Measurements from ENCODE around the gene DPP7.
"Not testable (repeated sequence)": the region's sequence is repeated elsewhere in the genome, so short reads cannot be mapped to it uniquely, and the experiment has no call there.

Gene DPP7

DNA sequence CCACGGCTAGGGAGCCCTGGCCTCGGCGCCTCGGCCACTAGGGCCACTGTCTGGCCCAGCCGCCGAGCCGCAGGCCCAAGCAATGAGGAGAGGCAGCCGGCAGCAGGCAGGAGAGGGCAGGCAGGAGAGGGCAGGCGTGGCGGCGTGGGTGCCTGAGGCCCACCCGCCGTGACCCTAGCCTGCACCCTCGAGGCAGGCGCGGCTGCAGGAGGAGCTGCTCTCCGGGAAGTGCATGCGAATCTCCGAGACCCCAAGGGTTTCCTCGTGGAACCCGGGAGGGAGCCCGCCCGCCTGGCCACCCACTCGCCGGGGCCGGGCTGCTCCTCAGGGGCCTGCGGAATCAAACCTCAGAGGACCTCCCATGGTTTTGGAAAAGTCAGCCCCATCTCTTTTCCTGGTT is 33.7 kb upstream of the DPP7 start:
- no peak for DNase-seq (ENCODE audit: low read depth in 2 of 2)

DNA sequence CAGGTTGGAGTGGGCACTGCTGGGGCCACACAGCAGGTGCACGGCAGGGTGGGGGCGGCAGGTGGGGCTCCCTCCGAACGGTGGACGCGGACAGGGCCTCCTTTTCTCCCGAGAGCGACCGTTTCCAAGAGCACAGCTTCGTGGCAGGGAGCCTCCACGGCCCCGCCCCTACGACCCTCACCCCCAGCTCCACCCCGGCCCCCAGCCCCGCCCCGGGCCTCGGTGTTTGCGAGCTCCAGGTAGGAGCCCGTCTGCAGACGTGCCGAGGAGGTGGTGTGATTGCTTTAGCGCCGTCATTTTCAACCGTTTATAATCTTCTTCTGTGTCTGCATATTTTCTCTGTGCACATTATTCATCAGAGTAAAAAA is 33.2 kb upstream of the DPP7 start:
- no peak for DNase-seq (ENCODE audit: low read depth in 2 of 2)

DNA sequence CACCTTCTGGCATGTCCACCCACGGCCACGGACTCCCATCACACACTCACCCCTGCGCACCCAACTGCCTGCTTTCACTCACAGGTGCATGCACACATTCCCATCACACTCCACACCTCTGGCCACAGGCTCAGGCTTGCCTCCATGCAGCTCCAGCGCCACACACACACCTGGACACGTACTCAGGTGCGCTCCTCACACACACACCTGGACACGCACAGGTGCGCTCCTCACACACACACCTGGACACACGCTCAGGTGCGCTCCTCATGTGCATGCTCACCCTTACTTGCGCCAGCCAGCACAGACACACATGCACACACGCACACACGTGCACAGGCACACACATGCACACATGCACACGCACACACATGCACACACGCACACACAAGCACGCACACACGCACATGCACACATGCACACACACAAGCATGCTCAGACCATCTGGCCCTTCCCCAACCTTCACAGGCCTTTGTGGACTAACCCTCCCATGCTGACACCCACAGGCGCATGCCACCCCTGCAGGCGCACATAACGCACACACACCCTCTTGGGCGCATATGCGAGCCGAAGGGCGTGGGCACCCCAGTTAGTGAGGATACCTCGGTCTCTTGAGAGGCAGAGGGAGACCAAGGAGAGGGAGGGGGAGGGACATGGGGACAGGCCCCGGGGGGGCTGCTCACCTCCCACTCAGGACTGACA is 32.7 kb upstream of the DPP7 start:
- no peak for DNase-seq (ENCODE audit: low read depth in 2 of 2)

DNA sequence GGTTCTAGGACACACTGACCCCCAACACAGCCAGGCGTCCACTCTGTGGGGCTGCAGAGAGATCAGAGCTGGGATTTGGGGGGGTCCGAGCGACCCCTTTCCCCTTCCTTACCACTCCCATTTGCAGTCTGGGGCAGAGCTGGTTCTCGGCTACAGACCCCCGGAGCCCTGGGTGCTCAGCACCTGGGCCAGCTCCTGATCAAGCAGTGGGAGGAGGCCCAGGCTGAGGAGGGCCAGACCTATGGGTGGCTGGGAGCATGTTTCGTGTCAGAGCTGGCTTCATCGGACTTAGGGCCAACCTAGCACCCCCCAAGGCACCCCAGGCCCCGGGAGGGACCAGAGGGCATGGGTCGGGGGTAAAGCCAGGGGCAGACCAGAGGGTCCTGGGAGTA is 32.0 kb upstream of the DPP7 start:
- no peak for DNase-seq (ENCODE audit: low read depth in 2 of 2)

DNA sequence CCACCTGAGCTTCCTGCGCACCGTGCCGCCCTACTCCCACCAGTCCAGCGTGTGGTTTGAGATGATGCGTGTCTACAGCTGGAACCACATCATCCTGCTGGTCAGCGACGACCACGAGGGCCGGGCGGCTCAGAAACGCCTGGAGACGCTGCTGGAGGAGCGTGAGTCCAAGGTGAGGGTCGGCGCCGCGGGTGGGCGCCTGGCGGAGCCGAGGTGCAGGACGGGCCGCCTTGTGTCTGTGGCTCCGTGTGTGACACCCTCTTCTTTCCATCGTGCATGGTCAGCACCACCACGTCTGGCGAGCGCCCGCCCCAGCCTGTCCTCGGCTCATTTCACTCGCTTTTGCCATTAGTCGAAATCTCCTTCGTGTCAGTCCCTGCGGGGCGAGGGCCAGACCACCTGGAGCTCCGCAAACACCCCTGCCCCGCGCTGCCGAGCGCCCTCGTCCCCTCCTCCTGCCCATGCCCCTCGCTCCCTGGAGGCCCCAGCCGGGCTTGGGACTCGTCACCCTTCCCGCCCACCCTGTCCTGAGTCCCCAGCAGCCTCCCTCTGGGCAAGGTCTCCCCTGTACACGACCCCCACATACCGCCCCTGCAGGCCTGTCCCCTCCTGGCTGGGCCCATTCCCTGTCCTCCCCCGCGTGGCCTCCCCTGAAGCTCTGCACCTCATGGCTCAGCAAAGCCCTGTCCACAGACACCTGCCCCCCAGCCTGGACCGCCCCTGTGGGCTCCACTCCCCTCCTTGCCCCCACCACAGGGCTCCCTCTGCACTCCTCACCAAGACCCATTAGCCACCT is 31.4 kb upstream of the DPP7 start:
- DNase-seq (ENCODE audit: low read depth in 2 of 2), result no peak

DNA sequence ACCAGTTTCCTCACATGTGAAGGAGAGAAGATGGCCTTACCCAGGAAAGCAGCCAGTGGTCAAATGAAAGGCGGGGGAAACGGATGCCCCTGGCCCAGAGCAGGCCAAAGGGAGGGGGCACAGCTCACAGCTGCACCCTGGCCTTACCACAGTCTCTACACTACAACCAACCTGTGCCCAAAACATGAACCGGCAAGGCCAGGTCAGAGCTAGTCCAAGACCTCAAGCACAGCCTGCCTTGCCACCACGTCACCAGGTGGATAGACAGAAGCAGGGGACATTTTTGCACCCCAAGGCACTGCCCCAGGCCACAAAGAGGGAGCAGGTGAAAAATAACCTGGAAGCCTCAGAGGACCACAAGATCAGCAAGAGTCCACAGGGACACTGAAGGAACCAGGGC is 28.9 kb upstream of the DPP7 start:
- no peak for DNase-seq (ENCODE audit: low read depth in 2 of 2)

DNA sequence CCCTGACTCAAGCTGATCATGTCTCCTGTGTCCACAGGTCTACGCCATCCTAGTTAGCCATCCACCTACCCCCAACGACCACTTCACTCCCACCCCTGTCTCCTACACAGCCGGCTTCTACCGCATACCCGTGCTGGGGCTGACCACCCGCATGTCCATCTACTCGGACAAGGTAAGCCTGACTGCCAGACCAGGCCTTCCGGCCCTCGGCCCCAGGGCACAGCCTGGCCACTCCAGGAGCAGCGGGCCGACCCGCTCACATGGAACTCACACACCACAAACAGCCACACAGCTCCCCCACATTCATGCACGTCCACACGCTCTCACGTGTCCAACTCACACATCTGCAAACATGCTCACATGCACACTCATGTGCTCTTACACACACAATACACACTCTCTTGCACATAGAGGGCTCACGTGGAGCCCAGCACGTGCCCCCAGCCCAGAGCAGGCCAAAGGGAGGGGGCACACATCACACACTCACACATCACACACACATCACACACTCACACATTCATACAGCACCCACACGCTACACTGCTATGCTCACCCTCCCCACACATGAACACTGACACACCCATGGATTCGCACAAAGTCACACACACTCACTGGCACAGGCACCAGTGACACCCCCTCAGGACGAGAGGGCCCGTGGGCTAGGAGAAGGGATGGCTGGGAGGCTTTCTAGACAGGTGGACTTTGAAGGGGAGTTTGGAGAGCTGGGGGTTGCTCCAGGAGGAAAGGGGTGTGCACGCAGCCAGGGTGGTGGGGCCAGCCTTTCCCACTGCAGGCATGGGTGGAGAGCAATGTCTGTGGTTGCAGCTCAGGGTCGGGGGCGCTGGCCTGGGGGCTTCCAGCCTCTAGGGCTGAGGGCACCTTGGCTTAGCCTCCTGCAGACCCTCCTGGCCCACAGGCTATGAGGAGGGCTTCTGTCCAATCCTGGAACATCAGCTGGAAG is 27.7 kb upstream of the DPP7 start:
- no peak for DNase-seq (ENCODE audit: low read depth in 2 of 2)

DNA sequence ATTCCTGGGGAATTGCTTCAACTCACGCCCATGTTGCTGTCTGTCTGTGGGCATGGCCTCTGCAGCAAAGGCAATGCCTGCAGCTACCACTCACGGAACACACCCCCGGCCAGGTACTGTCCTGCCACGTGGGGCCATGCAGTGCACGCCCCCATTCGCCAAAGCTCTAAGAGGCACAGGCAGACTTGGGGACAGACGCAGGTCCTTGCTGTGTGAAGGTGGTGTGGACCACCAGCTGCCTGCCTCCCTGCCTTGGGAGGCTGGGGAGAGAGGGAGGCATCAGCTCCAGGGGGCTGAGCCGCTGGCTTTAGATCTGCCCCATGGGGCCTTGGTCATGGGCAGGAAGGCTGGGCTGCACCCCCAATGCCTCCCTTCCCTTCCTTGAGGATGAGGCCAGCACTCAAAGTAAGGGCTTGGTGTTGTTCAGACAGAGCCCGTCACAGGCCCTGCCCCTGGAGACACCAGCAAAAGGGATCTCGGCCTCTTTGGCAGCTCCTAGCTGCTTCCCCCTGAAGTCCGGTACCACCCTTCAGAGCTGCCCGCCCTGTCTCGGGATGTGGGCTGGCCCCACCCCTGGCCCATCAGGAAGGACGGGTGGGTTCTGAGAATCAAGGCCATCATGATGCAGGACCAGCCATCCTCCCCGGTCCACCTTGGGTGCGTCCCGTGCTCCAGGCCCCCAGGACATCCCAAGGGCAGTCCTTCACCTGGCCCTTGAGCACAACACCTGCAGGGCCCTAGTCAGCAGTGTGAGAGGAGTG is 26.7 kb upstream of the DPP7 start:
- DNase-seq (ENCODE audit: low read depth in 2 of 2), result no peak

DNA sequence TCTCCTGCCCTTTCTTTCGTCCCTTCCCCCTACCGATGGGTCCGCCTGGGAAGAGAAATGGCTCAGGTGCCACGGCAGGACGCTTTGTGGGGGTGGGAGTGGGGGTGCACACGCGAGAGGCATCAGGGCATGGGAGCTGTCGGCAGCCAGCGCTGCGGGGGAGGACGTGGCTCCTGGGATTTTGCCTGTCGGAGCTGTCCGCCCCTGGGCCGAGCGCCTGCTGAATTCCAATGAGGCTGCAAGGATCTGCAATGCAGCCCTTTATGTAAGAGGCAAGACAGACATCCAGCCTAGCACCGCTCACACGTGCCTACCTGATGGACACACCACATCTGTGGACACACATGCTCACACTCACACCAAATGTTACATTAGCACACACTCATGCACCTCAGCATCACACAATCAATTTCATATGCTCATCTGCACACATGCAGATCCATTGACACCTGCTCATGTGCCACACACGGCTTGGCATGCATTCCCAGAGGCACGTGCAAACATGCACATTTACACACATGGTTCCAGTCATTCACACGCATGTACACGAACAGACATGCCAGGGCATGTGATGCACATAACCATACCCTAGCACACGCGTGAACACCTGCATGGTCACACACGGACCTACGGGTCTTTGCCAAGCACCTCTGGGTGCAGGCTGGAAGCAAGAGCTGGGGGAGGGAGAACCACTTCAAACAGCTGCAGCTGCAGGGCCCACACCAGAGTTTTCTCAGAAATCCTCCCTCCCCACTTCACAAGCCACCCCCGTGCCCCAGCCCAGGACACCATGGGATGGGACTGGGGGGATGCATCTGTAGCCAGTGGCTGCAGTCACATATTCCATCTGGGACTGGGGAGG is 25.8 kb upstream of the DPP7 start:
- DNase-seq (ENCODE audit: low read depth in 2 of 2), result no peak

DNA sequence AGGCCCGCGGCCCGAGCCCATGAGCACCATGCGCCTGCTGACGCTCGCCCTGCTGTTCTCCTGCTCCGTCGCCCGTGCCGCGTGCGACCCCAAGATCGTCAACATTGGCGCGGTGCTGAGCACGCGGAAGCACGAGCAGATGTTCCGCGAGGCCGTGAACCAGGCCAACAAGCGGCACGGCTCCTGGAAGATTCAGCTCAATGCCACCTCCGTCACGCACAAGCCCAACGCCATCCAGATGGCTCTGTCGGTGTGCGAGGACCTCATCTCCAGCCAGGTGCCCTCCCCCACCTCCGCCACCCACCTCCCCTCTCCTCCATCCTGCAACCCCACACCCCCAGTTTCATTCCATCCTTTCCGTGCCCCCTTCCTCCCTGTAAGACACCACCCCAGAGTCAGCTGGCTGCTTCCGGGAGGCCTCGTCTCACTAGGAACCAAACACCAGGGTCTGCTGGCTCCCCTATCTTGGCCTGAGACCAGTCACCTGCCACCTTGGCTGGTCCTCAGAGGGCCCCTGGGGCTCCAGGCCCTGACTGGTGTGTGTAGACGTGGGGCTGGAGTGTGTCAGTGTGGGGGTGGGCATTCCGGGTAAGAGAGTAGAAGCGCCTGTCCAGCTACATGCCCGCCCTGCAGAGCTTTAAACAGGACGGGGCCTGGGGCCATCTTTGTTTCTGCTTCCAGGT is 25.1 kb upstream of the DPP7 start:
- no peak for DNase-seq (ENCODE audit: low read depth in 2 of 2)

DNA sequence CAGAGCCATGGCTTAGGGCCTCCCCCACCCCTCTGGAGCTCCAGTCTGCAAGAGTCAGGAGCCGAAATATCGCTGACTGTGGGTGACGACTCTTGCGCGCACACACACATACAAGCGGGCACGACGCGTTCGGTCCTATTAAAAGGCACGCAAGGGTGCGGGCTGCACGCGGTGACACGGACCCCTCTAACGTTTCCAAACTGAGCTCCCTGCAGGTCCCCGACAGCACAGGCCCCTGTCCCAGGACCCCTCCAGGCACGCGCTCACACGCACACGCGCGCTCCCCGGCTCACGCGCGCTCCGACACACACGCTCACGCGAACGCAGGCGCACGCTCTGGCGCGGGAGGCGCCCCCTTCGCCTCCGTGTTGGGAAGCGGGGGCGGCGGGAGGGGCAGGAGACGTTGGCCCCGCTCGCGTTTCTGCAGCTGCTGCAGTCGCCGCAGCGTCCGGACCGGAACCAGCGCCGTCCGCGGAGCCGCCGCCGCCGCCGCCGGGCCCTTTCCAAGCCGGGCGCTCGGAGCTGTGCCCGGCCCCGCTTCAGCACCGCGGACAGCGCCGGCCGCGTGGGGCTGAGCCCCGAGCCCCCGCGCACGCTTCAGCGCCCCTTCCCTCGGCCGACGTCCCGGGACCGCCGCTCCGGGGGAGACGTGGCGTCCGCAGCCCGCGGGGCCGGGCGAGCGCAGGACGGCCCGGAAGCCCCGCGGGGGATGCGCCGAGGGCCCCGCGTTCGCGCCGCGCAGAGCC is 24.4 kb upstream of the DPP7 start, which contains the start of gene GRIN1:
Gene GRIN1 (plus strand): TSS at position 433 of the 746 bp plus-strand sequence. CDS start 333 bp downstream, outside the sequence.
- no peak for DNase-seq (ENCODE audit: low read depth in 2 of 2)

DNA sequence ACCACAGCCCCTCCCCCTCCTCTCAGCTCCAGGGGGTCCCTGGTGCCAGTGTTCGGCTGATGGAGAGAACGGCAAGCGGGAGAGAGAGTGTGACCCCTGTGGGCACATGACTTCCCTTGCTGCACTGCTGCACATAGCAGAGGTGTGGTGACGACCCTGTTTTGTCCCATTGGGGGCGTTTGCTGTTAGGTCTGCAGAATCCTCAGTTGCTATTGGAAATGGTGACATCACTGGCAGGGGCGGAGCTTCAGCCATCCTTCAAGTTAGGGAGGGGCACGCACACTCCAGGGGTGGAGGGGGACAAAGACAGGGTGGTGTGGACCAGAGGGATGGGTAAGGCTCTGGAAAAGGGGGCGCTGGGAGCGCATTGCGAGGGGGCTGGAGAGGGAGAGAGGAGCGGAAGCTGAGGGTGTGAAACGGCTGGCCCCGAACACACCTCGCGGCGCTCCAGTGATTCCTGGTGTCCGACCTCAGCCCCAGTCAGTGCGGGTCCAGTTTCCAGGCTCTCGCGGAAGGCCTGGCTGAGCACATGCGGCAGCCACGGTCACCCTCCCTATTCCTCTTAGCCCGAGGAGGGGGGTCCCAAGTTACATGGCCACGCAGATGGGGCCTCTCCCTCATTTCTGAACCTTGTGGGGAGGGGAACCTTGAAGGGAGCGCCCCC is 23.7 kb upstream of the DPP7 start:
- DNase-seq (ENCODE audit: low read depth in 2 of 2), result no peak

DNA sequence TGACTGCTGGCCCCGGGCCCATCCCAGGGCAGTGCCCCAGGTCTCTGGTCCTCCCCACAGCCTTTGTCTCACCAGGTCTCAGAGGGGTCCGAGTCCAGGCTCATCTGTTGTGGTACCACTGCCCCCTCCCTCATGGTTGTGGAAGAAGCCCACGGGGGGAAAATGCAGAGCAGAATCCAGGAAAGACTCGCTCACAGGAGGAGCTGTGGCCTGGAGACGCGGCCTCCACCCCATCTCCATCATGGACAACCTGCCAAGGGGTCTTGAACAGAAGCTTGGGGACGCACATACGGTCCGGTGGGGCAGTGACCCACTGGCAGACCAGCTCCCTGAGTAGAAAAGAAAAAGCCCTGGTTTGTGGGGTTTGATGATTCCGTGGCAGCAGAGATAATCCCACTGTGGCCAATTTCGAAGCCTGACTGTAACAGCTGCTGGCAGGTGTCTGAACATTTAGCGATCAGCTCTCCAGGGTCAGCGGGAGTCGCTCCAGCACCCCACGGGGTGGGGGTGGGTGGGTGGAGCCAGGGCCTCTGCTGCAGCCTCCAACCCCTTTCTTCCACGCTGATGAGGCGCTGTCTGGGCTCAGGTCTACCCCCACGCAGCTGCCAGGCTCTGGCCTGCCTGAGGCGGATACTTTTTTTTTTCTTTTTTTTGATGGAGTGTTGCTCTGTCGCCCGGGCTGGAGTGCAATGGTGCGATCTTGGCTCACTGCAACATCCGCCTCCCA is 22.5 kb upstream of the DPP7 start:
- no peak for DNase-seq (ENCODE audit: low read depth in 2 of 2)

DNA sequence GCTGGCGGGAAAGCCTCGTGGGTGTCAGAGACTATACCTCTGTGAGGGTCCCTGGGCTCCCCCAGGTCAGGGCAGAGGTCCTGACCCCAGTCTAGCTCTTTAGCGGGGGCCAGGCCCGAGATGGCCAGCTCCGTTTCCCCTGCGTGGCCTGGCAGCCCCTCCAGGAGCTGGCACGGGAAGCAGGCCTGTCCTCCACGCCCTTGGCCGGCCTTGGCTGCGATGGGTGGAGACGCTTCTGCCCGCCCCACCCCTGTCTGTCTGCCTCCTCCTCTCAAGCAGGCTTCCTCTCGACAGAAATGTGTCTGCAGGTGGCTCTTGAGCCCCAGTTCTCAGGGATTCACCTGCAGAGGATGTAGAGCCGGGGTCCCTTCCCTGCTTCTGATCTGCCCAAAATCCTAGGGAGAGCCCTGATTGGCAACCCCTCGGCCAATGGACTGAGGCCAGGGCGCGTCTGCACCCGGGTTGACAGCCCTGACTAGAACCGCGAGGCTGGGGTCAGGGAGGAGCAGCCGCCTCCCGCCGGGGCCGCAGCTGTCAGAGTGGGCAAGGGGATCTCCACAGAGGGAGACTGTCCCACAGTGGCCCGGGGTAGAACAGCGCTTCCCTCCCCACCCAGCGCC is 21.8 kb upstream of the DPP7 start:
- DNase-seq (ENCODE audit: low read depth in 2 of 2), result no peak

DNA sequence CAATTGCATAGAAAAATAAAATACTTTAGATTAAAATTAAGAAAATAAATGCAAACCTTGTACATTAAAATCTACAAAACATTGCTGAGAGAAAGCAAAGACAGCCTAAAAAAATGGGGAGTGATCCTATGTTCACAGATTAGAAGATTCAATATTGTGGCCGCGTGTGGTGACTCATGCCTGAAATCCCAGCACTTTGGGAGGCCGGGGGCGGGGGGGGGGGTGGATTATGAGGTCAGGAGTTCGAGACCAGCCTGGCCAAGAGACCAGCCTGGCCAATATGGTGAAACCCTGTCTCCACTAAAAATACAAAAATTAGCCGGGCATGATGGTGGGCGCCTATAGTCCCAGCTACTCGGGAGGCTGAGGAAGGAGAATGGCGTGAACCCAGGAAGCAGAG is 20.6 kb upstream of the DPP7 start:
- DNase-seq (ENCODE audit: low read depth in 2 of 2), result not testable (repeated sequence)

DNA sequence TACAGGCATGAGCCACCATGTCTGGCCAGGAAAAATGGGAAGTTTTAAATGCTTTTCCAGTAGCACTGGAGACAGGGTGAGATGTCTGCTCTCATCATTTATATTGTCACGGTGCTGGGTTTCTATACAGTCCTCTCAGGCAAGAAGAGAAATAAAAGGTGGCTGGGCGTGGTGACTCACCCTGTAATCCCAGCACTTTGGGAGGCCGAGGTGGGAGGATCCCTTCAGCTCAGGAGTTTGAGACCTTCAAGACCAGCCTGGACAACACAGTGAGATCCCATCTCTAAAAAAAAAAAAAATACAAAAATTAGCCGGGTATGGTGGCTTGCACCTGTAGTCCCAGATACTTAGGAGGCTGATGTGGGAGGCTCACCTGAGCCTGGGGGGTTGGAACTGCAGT is 19.7 kb upstream of the DPP7 start:
- DNase-seq (ENCODE audit: low read depth in 2 of 2), result no peak

DNA sequence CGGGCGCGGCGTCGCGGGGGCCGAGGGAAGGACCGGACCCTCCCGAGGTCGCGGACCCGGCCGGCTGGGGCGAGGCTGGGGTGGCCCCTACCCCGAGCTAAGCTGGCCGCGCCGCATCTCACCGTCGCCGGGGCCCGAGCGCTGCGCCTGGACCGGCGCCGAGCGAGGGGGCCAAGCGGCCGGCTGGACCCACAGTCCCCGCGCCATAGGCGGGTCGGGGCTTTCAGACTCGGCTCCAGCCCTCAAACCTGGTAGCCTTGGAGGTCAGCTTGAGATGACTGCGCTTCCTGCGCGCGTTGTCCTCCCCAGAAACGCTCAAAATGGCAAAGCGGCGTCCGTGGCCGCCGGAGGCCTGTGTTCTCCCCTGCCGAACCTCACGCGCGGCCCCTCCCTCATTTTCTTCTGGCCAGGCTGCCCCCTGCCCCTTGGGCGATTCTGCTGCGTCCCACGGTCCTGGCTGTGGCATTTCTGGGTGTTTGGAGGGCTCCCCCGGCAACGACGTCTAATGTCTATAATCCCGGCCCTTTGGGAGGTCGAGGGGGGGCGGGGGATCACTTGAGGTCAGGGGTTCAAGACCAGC is 15.7 kb upstream of the DPP7 start:
- no peak for DNase-seq (ENCODE audit: low read depth in 2 of 2)

Data from stimulated activated CD4-positive, alpha-beta T cell treated with anti-CD3 and anti-CD28 coated beads, Interleukin-12 subunit alpha, Interleukin-12 subunit beta, amount 100 ng/mL, for 24 hours (primary cell).